K562 (cell line): ENCODE measurements around the gene PIK3R1. TPM values are rescaled to one million over a fixed set of nuclear protein-coding genes. Genes with fewer than 3 reads are reported as not detected.

Experiments
- ATF1 ChIP-seq, 2 experiments: fragments of 450-650 bp in 1 of 2; IDR thresholded peaks; 2 replicates each; pipeline ENCODE4 v1.6.1; 2016; ENCODE audit warnings: missing compliant biosample characterization in 1 of 2, missing genetic modification characterization in 1 of 2
- CREB1 ChIP-seq, 2 experiments: sonication (generic) in 1 of 2; formaldehyde crosslinking in 1 of 2; IDR thresholded peaks; 2 replicates each; pipeline versions ENCODE4 v1.6.1 to v1.8.0; 2012 to 2022; ENCODE audit warnings: inconsistent platforms in 1 of 2, mild to moderate bottlenecking in 1 of 2, missing genetic modification reagents in 1 of 2, moderate library complexity in 1 of 2
- EZH2 ChIP-seq: IDR thresholded peaks from 2 replicates; pipeline ENCODE4 v1.6.1; 2012; ENCODE audit warnings: low read depth, mild to moderate bottlenecking, inconsistent platforms, low read length, borderline replicate concordance
- GABPB1 ChIP-seq: sonication (generic); formaldehyde crosslinking; IDR thresholded peaks from 2 replicates; pipeline ENCODE4 v1.8.0; 2022; ENCODE audit warnings: mild to moderate bottlenecking, missing genetic modification reagents
- KAT2B ChIP-seq: IDR thresholded peaks from one replicate; pipeline ENCODE4 v1.6.1; 2012; ENCODE audit warnings: low read depth, mild to moderate bottlenecking, control low read depth, inconsistent platforms, low read length, moderate library complexity
- KLF1 ChIP-seq: fragments of 450-650 bp; IDR thresholded peaks from 2 replicates; pipeline ENCODE4 v1.6.1; 2016; ENCODE audit warnings: missing genetic modification characterization, missing compliant biosample characterization
- NEUROD1 ChIP-seq: fragments of 150-350 bp; IDR thresholded peaks from 2 replicates; pipeline ENCODE4 v1.6.1; 2014; ENCODE audit warnings: borderline replicate concordance, low read length, low read depth; ENCODE audit not compliant: partially characterized antibody
- NONO ChIP-seq, 2 experiments: fragments of 200-400 bp in 1 of 2; fragments of 450-650 bp in 1 of 2; formaldehyde crosslinking in 1 of 2; IDR thresholded peaks; 2 replicates each; pipeline ENCODE4 v1.6.1; 2017; ENCODE audit warnings: low read depth in 2 of 2, mild to moderate bottlenecking in 2 of 2, moderate library complexity in 2 of 2, low read length in 1 of 2
- NRF1 ChIP-seq, 2 experiments: fragments of 450-650 bp; IDR thresholded peaks in 1 of 2; conservative IDR thresholded peaks in 1 of 2; 2 replicates each; pipeline ENCODE4 v1.6.1; 2014; ENCODE audit warnings: mild to moderate bottlenecking in 2 of 2
- RBM14 ChIP-seq: fragments of 200-400 bp; formaldehyde crosslinking; IDR thresholded peaks from 2 replicates; pipeline ENCODE4 v1.6.1; 2018; ENCODE audit warnings: low read depth, mild to moderate bottlenecking, low read length, moderate library complexity, borderline replicate concordance; ENCODE audit not compliant: insufficient read depth
- SIN3A ChIP-seq, 2 experiments: fragments of 150-350 bp in 1 of 2; IDR thresholded peaks; 2 replicates each; pipeline ENCODE4 v1.6.1; 2011 to 2016; ENCODE audit warnings: borderline replicate concordance in 2 of 2, low read depth in 2 of 2, low read length in 2 of 2, mild to moderate bottlenecking in 2 of 2, moderate library complexity in 2 of 2; ENCODE audit not compliant: control insufficient read depth in 1 of 2
- SUPT5H ChIP-seq: fragments of 450-650 bp; IDR thresholded peaks from 2 replicates; pipeline ENCODE4 v1.6.1; 2016
- ZBTB1 ChIP-seq: sonication (generic); formaldehyde crosslinking; IDR thresholded peaks from 2 replicates; pipeline ENCODE4 v1.8.1; 2023; ENCODE audit warnings: missing genetic modification reagents, low read depth, mild to moderate bottlenecking, borderline replicate concordance
- ZNF175 ChIP-seq: fragments of 200-800 bp; sonication (Bioruptor generic); IDR thresholded peaks from 2 replicates; pipeline ENCODE4 v1.6.1; 2016; ENCODE audit warnings: low read depth, mild to moderate bottlenecking, missing genetic modification characterization, missing compliant biosample characterization
- polyA plus RNA-seq, 8 experiments: library from polyadenylated mRNA; depleted of rRNA in 4 of 8; stranded (reverse) in 5 of 8; unstranded in 3 of 8; fragments of >200 nt; fragmentation: Nextera tagmentation in 2 of 8; fragmentation: Illumina TruSeq in 1 of 8; extraction: Ambion mirVana in 2 of 8; extraction: Trizol in 1 of 8; gene quantifications; 2 replicates each; pipeline versions ENCODE4 v1.2.1 to v1.2.3, GENCODE V29; 2011 to 2014; ENCODE audit warnings: inconsistent platforms in 1 of 8, missing spikeins in 1 of 8
- total RNA-seq, 7 experiments: library from RNA; depleted of rRNA in 6 of 7; stranded (reverse); fragments of >200 nt in 6 of 7; fragmentation: Illumina TruSeq in 2 of 7; extraction: Trizol in 2 of 7; gene quantifications; 2 replicates each; pipeline versions ENCODE4 v1.2.1 to v1.2.3, GENCODE V29; 2011 to 2021; ENCODE audit warnings: low replicate concordance in 1 of 7
- TF ChIP-seq, protein P1 (sequence below): fragments of 450-650 bp; formaldehyde crosslinking; IDR thresholded peaks from 2 replicates; pipeline ENCODE4 v1.4.0; 2020; ENCODE audit warnings: mild to moderate bottlenecking, moderate library complexity
- TF ChIP-seq, protein P2 (sequence below): fragments of 250-450 bp; sonication (Bioruptor Pico); IDR thresholded peaks from 2 replicates; pipeline ENCODE4 v1.5.0; 2020; ENCODE audit warnings: mild to moderate bottlenecking
- TF ChIP-seq, protein P3 (sequence below): fragments of 250-450 bp; sonication (Bioruptor Pico); IDR thresholded peaks from 2 replicates; pipeline ENCODE4 v1.5.0; 2021
- TF ChIP-seq, protein P4 (sequence below): fragments of 450-650 bp; IDR thresholded peaks from 2 replicates; pipeline ENCODE4 v1.6.1; 2018; ENCODE audit not compliant: partially characterized antibody

The PIK3R1 gene
- total and polyA plus RNA-seq, 9 of the 15 experiments (the other 6 are each of a cell fraction or from before 2014, with no cell fraction given), result 1.1 to 9.7 (median 4.8) TPM

DNA sequence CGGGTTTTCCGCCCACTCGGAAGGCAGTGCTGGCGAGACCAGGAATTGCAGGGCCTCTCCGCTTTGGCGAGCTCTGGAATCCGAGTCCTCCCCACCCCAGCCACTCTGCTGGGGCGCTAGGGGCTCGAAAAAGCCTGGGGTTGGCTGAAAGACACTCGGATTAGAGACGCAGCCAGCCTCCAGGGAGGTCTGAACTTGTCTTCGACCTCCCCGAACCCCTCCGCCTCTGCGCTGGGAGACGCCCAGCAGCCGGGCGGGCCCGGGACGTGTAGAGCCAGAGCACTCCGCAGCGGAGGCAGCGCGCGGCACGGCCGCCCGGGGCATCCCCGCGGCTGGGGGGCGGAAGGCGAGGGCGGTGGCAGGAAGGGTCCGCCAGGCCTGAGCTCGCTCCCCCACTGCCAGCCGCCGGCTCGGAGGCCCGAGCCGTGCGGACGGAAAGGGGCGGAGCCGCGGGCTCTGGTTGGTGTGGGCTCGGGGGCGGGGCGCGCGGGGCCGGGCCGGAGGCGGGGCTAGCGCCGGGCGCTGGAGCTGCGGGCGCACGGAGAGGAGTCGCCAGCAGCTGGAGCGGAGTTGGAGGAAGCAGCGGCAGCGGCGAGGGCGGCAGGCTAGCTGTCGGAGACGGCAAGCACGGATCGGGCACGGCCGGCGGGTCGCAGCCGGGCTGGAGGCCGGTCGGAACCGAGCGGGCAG is at the start of gene PIK3R1 (continued):
- TF ChIP-seq, protein P1, sequence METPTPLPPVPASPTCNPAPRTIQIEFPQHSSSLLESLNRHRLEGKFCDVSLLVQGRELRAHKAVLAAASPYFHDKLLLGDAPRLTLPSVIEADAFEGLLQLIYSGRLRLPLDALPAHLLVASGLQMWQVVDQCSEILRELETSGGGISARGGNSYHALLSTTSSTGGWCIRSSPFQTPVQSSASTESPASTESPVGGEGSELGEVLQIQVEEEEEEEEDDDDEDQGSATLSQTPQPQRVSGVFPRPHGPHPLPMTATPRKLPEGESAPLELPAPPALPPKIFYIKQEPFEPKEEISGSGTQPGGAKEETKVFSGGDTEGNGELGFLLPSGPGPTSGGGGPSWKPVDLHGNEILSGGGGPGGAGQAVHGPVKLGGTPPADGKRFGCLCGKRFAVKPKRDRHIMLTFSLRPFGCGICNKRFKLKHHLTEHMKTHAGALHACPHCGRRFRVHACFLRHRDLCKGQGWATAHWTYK (CRISPR knock-in tag), result peak; percentile 33; the same call in 1 of the 2 replicates
- TF ChIP-seq NRF1 (conservative IDR thresholded peaks at IDR 0.05 in 1 of 2, IDR thresholded peaks at IDR 0.05 in 1 of 2), result peak in 1 of 2 experiments; percentile 58; a peak in 3 of 4 replicates
- TF ChIP-seq, protein P2, sequence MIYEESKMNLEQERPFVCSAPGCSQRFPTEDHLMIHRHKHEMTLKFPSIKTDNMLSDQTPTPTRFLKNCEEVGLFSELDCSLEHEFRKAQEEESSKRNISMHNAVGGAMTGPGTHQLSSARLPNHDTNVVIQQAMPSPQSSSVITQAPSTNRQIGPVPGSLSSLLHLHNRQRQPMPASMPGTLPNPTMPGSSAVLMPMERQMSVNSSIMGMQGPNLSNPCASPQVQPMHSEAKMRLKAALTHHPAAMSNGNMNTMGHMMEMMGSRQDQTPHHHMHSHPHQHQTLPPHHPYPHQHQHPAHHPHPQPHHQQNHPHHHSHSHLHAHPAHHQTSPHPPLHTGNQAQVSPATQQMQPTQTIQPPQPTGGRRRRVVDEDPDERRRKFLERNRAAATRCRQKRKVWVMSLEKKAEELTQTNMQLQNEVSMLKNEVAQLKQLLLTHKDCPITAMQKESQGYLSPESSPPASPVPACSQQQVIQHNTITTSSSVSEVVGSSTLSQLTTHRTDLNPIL (CRISPR knock-in tag), result no peak
- TF ChIP-seq KAT2B, result no peak
- TF ChIP-seq RBM14, result no peak
- peak; percentile 55; the same call in 1 of the 2 replicates for TF ChIP-seq SUPT5H
- TF ChIP-seq KLF1 (tag), result peak; percentile 43; the same call in 1 of the 2 replicates
- TF ChIP-seq SIN3A (IDR thresholded peaks at IDR 0.05; ENCODE audit: borderline replicate concordance in 2 of 2, control insufficient read depth in 1 of 2, low read depth in 2 of 2, low read length in 2 of 2), result peak in 1 of 2 experiments; percentile 23; a peak in 3 of 4 replicates
- no peak for TF ChIP-seq ZBTB1 (CRISPR knock-in tag)
- TF ChIP-seq, protein P3, sequence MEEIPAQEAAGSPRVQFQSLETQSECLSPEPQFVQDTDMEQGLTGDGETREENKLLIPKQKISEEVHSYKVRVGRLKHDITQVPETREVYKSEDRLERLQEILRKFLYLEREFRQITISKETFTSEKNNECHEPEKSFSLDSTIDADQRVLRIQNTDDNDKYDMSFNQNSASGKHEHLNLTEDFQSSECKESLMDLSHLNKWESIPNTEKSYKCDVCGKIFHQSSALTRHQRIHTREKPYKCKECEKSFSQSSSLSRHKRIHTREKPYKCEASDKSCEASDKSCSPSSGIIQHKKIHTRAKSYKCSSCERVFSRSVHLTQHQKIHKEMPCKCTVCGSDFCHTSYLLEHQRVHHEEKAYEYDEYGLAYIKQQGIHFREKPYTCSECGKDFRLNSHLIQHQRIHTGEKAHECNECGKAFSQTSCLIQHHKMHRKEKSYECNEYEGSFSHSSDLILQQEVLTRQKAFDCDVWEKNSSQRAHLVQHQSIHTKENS (CRISPR knock-in tag), result no peak
- TF ChIP-seq NEUROD1, result peak; percentile 84
- TF ChIP-seq, protein P4, sequence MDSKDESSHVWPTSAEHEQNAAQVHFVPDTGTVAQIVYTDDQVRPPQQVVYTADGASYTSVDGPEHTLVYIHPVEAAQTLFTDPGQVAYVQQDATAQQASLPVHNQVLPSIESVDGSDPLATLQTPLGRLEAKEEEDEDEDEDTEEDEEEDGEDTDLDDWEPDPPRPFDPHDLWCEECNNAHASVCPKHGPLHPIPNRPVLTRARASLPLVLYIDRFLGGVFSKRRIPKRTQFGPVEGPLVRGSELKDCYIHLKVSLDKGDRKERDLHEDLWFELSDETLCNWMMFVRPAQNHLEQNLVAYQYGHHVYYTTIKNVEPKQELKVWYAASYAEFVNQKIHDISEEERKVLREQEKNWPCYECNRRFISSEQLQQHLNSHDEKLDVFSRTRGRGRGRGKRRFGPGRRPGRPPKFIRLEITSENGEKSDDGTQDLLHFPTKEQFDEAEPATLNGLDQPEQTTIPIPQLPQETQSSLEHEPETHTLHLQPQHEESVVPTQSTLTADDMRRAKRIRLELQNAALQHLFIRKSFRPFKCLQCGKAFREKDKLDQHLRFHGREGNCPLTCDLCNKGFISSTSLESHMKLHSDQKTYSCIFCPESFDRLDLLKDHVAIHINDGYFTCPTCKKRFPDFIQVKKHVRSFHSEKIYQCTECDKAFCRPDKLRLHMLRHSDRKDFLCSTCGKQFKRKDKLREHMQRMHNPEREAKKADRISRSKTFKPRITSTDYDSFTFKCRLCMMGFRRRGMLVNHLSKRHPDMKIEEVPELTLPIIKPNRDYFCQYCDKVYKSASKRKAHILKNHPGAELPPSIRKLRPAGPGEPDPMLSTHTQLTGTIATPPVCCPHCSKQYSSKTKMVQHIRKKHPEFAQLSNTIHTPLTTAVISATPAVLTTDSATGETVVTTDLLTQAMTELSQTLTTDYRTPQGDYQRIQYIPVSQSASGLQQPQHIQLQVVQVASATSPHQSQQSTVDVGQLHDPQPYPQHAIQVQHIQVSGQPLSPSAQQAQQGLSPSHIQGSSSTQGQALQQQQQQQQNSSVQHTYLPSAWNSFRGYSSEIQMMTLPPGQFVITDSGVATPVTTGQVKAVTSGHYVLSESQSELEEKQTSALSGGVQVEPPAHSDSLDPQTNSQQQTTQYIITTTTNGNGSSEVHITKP, result peak; percentile 85
- peak; percentile 13 to 57; a peak in 2 of 4 replicates for TF ChIP-seq NONO (IDR thresholded peaks at IDR 0.05; ENCODE audit: low read depth in 2 of 2, low read length in 1 of 2)
- no peak for TF ChIP-seq ZNF175 (CRISPR knock-in tag)
- TF ChIP-seq ATF1 (CRISPR knock-in tag; IDR thresholded peaks at IDR 0.05), result no peak
- peak; percentile 27; the same call in 1 of the 2 replicates for TF ChIP-seq ATF1 (tag; IDR thresholded peaks at IDR 0.05)
- TF ChIP-seq GABPB1 (CRISPR knock-in tag), result no peak
- no peak for TF ChIP-seq EZH2
- TF ChIP-seq CREB1 (IDR thresholded peaks at IDR 0.05), result peak; percentile 23; the same call in 1 of the 2 replicates
- no peak for TF ChIP-seq CREB1 (CRISPR knock-in tag; IDR thresholded peaks at IDR 0.05)
